HFF-Myc (cell line): ENCODE results near the gene CFAP77.

Experiments used
- DNase-seq: peaks from one replicate; pipeline ENCODE4 v3.0.0-alpha.2; 2011; ENCODE audit warnings: low read depth; ENCODE audit errors: extremely low read depth
- H3K4me3 ChIP-seq: replicated peaks from 2 replicates; pipeline ENCODE4 v1.5.1; 2011; ENCODE audit warnings: low read depth, mild to moderate bottlenecking, control low read depth, low read length
- TF ChIP-seq, protein P1 (sequence below): IDR thresholded peaks from 2 replicates; pipeline ENCODE4 v1.5.1; 2012; ENCODE audit warnings: mild to moderate bottlenecking, low read depth, low read length, control low read depth; ENCODE audit errors: missing control alignments

The CFAP77 gene

DNA sequence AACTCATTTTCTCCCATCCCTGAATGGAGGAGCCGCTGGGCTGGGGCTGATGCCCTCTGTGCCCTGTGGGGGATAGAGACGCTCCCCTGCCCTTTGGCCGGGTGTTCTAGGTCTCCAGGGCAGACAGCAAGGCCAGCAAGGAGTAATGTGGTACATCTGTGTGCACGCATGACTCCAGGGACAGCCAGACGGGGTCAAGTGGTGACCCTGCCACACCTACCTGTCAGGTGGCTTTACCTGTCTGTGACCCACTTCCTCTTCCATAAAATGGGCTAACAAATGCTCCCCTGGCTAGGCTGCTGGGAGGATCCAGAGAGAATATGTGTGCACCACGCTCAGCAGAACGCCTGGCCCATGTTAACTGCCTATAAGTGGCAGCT lies 137.0 kb downstream of the CFAP77 start:
- no peak overlapping the region for H3K4me3 ChIP-seq
- TF ChIP-seq, protein P1, sequence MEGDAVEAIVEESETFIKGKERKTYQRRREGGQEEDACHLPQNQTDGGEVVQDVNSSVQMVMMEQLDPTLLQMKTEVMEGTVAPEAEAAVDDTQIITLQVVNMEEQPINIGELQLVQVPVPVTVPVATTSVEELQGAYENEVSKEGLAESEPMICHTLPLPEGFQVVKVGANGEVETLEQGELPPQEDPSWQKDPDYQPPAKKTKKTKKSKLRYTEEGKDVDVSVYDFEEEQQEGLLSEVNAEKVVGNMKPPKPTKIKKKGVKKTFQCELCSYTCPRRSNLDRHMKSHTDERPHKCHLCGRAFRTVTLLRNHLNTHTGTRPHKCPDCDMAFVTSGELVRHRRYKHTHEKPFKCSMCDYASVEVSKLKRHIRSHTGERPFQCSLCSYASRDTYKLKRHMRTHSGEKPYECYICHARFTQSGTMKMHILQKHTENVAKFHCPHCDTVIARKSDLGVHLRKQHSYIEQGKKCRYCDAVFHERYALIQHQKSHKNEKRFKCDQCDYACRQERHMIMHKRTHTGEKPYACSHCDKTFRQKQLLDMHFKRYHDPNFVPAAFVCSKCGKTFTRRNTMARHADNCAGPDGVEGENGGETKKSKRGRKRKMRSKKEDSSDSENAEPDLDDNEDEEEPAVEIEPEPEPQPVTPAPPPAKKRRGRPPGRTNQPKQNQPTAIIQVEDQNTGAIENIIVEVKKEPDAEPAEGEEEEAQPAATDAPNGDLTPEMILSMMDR = no peak
- no peak for DNase-seq

DNA sequence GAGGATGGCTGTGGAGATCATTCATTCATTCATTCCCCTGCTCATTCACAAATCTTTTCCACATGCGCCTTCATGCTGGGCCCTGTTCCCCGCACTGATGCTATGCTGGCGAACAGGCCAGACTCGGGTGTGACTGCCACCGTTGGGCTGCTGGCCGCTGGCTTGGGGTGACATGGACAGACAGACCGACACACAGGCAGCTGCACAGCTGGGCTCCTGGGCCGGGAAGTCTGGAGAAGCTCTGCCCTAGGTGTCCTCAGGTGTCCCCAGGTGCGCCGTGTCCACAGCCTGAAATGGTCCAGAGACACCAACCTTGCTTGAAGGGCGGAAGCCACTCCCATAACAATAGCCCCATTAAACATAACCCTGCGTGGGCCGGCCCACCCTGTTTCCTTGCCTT lies 137.4 kb downstream of the CFAP77 start:
- TF ChIP-seq, protein P1 = no peak
- no peak for DNase-seq
- H3K4me3 ChIP-seq = no peak overlapping the region

DNA sequence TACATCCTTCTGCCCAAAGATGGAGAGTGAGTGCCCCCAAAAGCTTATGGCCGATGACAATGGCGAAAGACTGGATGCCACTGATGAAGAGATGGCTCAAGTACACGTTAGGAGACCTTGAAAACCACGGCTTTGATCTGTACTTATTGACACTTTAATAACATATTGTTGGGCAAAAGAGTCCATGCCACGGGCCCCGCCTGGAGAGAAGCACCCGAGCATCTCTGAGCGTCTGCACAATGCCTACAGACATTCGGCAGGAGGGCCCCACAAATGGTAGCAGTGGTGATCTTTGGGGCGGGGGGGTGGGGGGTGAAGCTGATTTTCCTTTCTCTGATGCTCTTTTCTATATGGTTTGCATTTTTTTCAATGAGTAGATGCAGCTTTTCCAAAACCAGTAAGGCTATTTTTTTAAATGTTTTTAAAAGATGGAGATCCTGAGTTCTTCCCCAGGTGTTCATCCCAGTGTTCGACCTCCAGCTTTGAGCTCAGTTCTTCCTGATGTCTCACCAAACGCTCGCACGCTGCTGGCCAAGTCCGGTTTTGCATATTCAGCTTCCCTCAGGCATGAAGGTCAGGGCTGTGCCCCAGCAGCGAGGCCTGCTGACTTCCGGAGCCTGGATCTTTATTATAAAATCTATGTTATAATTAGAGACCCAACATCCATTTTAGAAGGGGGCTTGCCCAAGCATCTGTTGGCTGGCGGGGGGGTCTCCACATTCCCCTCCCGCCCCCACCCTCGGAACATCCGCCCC lies 138.1 kb downstream of the CFAP77 start:
- no peak overlapping the region for H3K4me3 ChIP-seq
- DNase-seq = no peak
- TF ChIP-seq, protein P1 = no peak

DNA sequence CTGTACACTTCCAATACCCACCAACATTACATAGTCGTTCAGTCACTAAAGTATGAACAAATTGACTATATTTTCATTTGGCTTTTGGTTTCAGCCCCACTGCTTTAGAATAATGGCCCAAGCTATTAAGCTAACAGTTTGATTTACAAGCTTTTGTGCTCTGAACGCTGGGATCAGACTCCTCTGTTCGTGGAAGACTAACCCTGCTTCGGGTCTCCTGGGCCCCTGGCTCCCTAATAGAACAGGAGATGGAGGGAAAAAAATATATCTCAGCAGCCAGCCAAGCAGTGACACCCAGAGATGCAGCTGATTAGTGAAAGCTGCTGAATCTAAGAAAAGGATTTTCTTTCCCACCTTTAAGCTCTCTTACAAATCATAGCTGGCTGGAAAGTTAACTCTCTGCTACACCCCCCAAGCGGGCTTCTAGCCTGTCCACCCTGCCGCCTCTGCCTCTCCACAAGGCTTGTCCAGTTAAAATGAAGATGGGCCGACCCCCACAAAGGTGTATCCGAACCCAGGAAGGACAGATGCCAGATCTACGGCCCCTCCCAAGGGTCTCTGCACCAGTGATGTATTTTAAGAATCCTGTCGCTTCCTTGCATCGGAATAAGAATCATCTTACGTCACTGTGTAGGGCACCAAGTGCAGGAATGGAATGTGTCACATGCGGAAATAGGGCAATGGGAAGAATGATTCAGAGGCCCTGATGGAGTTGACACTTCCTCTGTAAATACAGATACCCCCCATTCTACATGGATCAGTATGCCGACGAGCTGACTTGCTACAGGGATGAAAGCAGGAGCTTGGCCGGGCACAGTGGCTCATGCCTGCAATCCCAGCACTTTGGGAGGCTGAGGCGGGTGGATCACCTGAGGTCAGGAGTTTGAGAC lies 139.0 kb downstream of the CFAP77 start:
- H3K4me3 ChIP-seq = no peak overlapping the region
- DNase-seq = no peak
- TF ChIP-seq, protein P1 = no peak

DNA sequence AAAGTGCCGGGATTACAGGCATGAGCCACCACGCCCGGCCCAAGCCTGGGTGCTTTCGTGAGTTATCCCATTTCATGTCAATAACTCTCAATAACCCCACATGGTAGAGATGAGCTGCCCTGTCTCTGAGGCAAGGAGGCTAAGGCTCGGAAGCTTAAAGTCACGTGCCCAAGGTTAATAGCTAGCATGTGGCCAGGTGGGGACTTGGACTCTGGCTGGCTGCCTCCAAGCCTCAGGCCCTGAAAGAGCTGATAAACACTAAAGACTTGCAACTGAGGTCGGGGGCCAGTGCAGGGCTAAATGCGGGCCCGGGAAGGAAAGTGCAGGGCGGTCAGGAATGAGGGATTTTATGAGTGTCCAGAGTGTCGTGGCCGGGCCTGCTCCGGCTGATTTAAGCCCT lies 141.5 kb downstream of the CFAP77 start:
- H3K4me3 ChIP-seq = no peak overlapping the region
- no peak for DNase-seq
- TF ChIP-seq, protein P1 = no peak

DNA sequence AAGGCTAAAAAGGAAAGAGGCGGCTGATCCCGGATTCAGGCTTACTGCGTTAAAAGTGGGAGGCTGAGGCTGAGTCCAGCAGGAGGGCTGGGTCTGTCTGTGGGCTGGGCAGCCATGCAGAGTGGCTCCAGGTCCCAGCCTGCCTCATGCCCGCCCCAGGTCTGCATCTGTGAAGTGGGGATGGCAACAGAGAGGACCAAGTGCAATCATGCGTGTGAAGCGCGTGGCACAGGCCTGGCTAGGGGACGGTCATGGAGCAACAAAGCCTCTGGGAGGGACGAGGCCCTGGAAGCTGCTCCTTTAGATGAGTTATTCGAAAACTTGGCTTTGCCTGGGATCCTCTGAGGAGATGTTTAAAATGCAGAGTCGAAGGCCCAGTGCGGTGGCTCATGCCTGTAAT lies 142.0 kb downstream of the CFAP77 start:
- no peak for DNase-seq
- no peak overlapping the region for H3K4me3 ChIP-seq
- TF ChIP-seq, protein P1 = no peak
